SU-DHL-6 (cell line): ENCODE data around the gene ANKRD55.

ENCODE experiments used
- H2AFZ ChIP-seq: fragments of 200-600 bp; sonication (generic); 2 replicates; pipeline ENCODE4 v1.6.1; 2014; ENCODE audit warnings: low read depth, mild to moderate bottlenecking, moderate library complexity, mixed read lengths, antibody characterized with exemption, low read length; ENCODE audit not compliant: severe bottlenecking
- H3F3A ChIP-seq: fragments of 200-600 bp; shearing (Covaris generic); 2 replicates; pipeline ENCODE4 v1.6.0; 2016; ENCODE audit warnings: antibody characterized with exemption, mild to moderate bottlenecking; ENCODE audit not compliant: insufficient read depth
- H3K27ac ChIP-seq: fragments of 200-600 bp; sonication (generic); 2 replicates; pipeline ENCODE4 v1.5.1; 2016; ENCODE audit warnings: low read depth, mild to moderate bottlenecking, low read length, moderate library complexity, mixed read lengths
- H3K27me3 ChIP-seq: fragments of 200-600 bp; sonication (generic), shearing (Covaris generic); 2 replicates; pipeline ENCODE4 v1.6.0; 2014; ENCODE audit warnings: mild to moderate bottlenecking, low read length
- H3K36me3 ChIP-seq: fragments of 200-600 bp; sonication (generic); 2 replicates; pipeline ENCODE4 v1.6.1; 2014; ENCODE audit warnings: mild to moderate bottlenecking, low read length, mixed read lengths
- H3K4me2 ChIP-seq: fragments of 300-600, 200-600 bp; shearing (Covaris generic), sonication (generic); 2 replicates; pipeline ENCODE4 v1.6.0; 2014; ENCODE audit warnings: low read length, low read depth, mild to moderate bottlenecking; ENCODE audit not compliant: poor library complexity, severe bottlenecking
- H3K4me3 ChIP-seq: fragments of 200-600 bp; sonication (generic); 2 replicates; pipeline ENCODE4 v1.5.1; 2014; ENCODE audit warnings: antibody characterized with exemption, low read length, mild to moderate bottlenecking, mixed read lengths; ENCODE audit not compliant: insufficient read depth, poor library complexity, severe bottlenecking
- H3K79me2 ChIP-seq: fragments of 200-600 bp; sonication (generic); 2 replicates; pipeline ENCODE4 v1.6.1; 2014; ENCODE audit warnings: mild to moderate bottlenecking, low read length, moderate library complexity; ENCODE audit not compliant: insufficient read depth
- H3K9ac ChIP-seq: fragments of 200-600 bp; sonication (generic); 2 replicates; pipeline ENCODE4 v1.7.0; 2014; ENCODE audit warnings: mild to moderate bottlenecking, low read length
- H3K9me2 ChIP-seq: fragments of 200-600 bp; sonication (generic); replicated peaks from 2 replicates; pipeline ENCODE4 v1.6.1; 2014; ENCODE audit warnings: low read length; ENCODE audit not compliant: insufficient read depth
- H3K9me3 ChIP-seq: fragments of 200-600 bp; sonication (generic); 2 replicates; pipeline ENCODE4 v1.6.1; 2014; ENCODE audit warnings: low read length, mixed read lengths; ENCODE audit not compliant: insufficient read depth
- H4K20me1 ChIP-seq: fragments of 200-600 bp; sonication (generic); 2 replicates; pipeline ENCODE4 v1.6.1; 2014; ENCODE audit warnings: low read depth, mild to moderate bottlenecking, antibody characterized with exemption, low read length, moderate library complexity, mixed read lengths
- CTCF ChIP-seq: fragments of 200-600 bp; sonication (generic); IDR thresholded peaks from one replicate; pipeline ENCODE4 v1.5.1; 2017; ENCODE audit warnings: antibody characterized with exemption, mild to moderate bottlenecking, low read length, moderate library complexity; ENCODE audit not compliant: insufficient read depth, poor library complexity, severe bottlenecking
- EZH2phosphoT487 ChIP-seq: fragments of 200-600 bp; sonication (generic), shearing (Covaris generic); conservative IDR thresholded peaks from 2 replicates; pipeline ENCODE4 v1.6.1; 2018; ENCODE audit warnings: mild to moderate bottlenecking, antibody characterized with exemption, low read length, moderate library complexity, mixed read lengths

Gene ANKRD55

GRCh38 chr5:56145106-56145505, 88.0 kb downstream of the ANKRD55 start:
- Histone ChIP-seq H3K9ac (no peak overlapping the region), H3K9me2 (no peaks in the 10 kb centered on the region), H3K27me3 (no peaks in the 10 kb centered on the region), H2AFZ (no peak overlapping the region), H3K79me2 (no peaks in the 10 kb centered on the region), H3F3A (no peaks in the 10 kb centered on the region), H3K4me2 (no peak overlapping the region), H3K27ac (no peak overlapping the region), H3K4me3 (no peak overlapping the region), H3K36me3 (no peaks in the 10 kb centered on the region), H3K9me3 (no peaks in the 10 kb centered on the region), H4K20me1 (no peaks in the 10 kb centered on the region)
- TF ChIP-seq EZH2phosphoT487 (no peak), CTCF (no peak)

GRCh38 chr5:56144211-56144610, 88.9 kb downstream of the ANKRD55 start:
- H3K79me2 ChIP-seq = no peaks in the 10 kb centered on the region
- H3K9ac ChIP-seq = no peak overlapping the region
- no peaks in the 10 kb centered on the region for H3K9me2 ChIP-seq
- H3K27me3 ChIP-seq = no peaks in the 10 kb centered on the region
- H3K4me3 ChIP-seq = no peak overlapping the region
- H3K4me2 ChIP-seq = no peak overlapping the region
- H3F3A ChIP-seq = no peaks in the 10 kb centered on the region
- H3K36me3 ChIP-seq = no peaks in the 10 kb centered on the region
- no peak overlapping the region for H2AFZ ChIP-seq
- no peak overlapping the region for H3K27ac ChIP-seq
- no peak for TF ChIP-seq CTCF
- TF ChIP-seq EZH2phosphoT487 = no peak
- no peaks in the 10 kb centered on the region for H3K9me3 ChIP-seq
- H4K20me1 ChIP-seq = no peaks in the 10 kb centered on the region

- H3K9ac ChIP-seq = no peak overlapping the region
- H3K27me3 ChIP-seq = no peaks in the 10 kb centered on the region
Observed at GRCh38 chr5:56143373-56143714, 89.8 kb downstream of the ANKRD55 start.

More at GRCh38 chr5:56143373-56143714, 89.8 kb downstream of the ANKRD55 start:
- Histone ChIP-seq H2AFZ (no peak overlapping the region), H3K79me2 (no peaks in the 10 kb centered on the region), H3K4me3 (no peak overlapping the region), H3F3A (no peaks in the 10 kb centered on the region), H3K36me3 (no peaks in the 10 kb centered on the region), H4K20me1 (no peaks in the 10 kb centered on the region), H3K9me3 (no peaks in the 10 kb centered on the region), H3K4me2 (no peak overlapping the region), H3K9me2 (no peaks in the 10 kb centered on the region), H3K27ac (no peak overlapping the region)
- no peak for TF ChIP-seq EZH2phosphoT487
- TF ChIP-seq CTCF = no peak
